Spleen (tissue), 7 donors: Measurements from ENCODE around the gene SENP5.
"Not testable (repeated sequence)": the region's sequence is repeated elsewhere in the genome, so short reads cannot be mapped to it uniquely, and the experiment has no call there.

Source experiments
- POLR2A ChIP-seq, 3 donors: fragments of 450-650 bp; IDR thresholded peaks; one replicate each; pipeline ENCODE4 v1.5.1; 2017; ENCODE audit warnings: antibody characterized with exemption in 3 of 3, mild to moderate bottlenecking in 1 of 3
- POLR2AphosphoS5 ChIP-seq, 3 donors: sonication (generic); formaldehyde crosslinking; IDR thresholded peaks; one replicate each; pipeline ENCODE4 v1.5.1; 2017; ENCODE audit warnings: antibody characterized with exemption in 3 of 3
- TF ChIP-seq, protein P1 (sequence below), 11 experiments: fragments of 200-600 bp in 7 of 11; fragments of 450-650 bp in 4 of 11; sonication (generic) in 4 of 11; IDR thresholded peaks in 8 of 11; conservative IDR thresholded peaks in 3 of 11; 1 replicate in 7 of 11; 2 replicates in 4 of 11; pipeline versions ENCODE4 v1.4.0 to v1.8.0; 2016 to 2021; ENCODE audit warnings: antibody characterized with exemption in 11 of 11, inconsistent platforms in 4 of 11, mild to moderate bottlenecking in 1 of 11
- donor health status: DM: no; HTN: no; CAD: no; lungs with moderate emphysema.
- donor health status: DM: no; HTN: no; CAD: no.
- donor health status: DM: no; HTN: no; CAD: no.

- TF ChIP-seq, protein P1, sequence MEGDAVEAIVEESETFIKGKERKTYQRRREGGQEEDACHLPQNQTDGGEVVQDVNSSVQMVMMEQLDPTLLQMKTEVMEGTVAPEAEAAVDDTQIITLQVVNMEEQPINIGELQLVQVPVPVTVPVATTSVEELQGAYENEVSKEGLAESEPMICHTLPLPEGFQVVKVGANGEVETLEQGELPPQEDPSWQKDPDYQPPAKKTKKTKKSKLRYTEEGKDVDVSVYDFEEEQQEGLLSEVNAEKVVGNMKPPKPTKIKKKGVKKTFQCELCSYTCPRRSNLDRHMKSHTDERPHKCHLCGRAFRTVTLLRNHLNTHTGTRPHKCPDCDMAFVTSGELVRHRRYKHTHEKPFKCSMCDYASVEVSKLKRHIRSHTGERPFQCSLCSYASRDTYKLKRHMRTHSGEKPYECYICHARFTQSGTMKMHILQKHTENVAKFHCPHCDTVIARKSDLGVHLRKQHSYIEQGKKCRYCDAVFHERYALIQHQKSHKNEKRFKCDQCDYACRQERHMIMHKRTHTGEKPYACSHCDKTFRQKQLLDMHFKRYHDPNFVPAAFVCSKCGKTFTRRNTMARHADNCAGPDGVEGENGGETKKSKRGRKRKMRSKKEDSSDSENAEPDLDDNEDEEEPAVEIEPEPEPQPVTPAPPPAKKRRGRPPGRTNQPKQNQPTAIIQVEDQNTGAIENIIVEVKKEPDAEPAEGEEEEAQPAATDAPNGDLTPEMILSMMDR (IDR thresholded peaks at IDR 0.05 in 8 of 11, conservative IDR thresholded peaks at IDR 0.05 in 3 of 11): not testable (repeated sequence)
- TF ChIP-seq POLR2A, POLR2AphosphoS5 (IDR thresholded peaks at IDR 0.05): not testable (repeated sequence)
Measured at GRCh38 chr3:196874511-196875094, 6.9 kb downstream of the SENP5 start.
